ENCODE measurements around the gene SERINC1. TPM values are rescaled to one million over a fixed set of nuclear protein-coding genes. Genes with fewer than 3 reads are reported as not detected.

Gene SERINC1
- total RNA-seq, 1 donor from 2014 or later = 143 TPM

GRCh38 chr6:122400462-122401089 is 71.0 kb downstream of the SERINC1 start:
- no peak for DNase-seq
- no peaks in the 10 kb centered on the region for H3K36me3 ChIP-seq
- intact Hi-C loops (cut with micrococcal nuclease) = no loop called here
- H3K9me3 ChIP-seq (replicated peaks) = no peaks in the 10 kb centered on the region
- H3K27me3 ChIP-seq (ENCODE audit: low read depth) = no peaks in the 10 kb centered on the region
- peaks cover 60% of the 10 kb centered on the region for H3K4me1 ChIP-seq
- peak overlapping the region; percentile 92 for H3K4me3 ChIP-seq
- TF ChIP-seq CTCF (IDR thresholded peaks at IDR 0.05; ENCODE audit: borderline replicate concordance) = no peak
- peak overlapping the region; percentile 89 for H3K27ac ChIP-seq (replicated peaks)

GRCh38 chr6:122400121-122400450 is 71.5 kb downstream of the SERINC1 start:
- no peak for TF ChIP-seq CTCF (IDR thresholded peaks at IDR 0.05; ENCODE audit: borderline replicate concordance)
- no peaks in the 10 kb centered on the region for H3K27me3 ChIP-seq (ENCODE audit: low read depth)
- H3K9me3 ChIP-seq (replicated peaks) = no peaks in the 10 kb centered on the region
- peak; percentile 25 for DNase-seq
- H3K4me1 ChIP-seq = peaks cover 55% of the 10 kb centered on the region
- peak overlapping the region; percentile 89 for H3K27ac ChIP-seq (replicated peaks)
- intact Hi-C loops (cut with micrococcal nuclease) = no loop called here
- H3K4me3 ChIP-seq = peak overlapping the region; percentile 92
- H3K36me3 ChIP-seq = no peaks in the 10 kb centered on the region

GRCh38 chr6:122399348-122400120 is 72.1 kb downstream of the SERINC1 start, which contains the start of gene HSF2:
HSF2 (plus strand) TSS chr6:122399652; CDS start chr6:122399738, 86 bp downstream.
- peak within 1 kb of the TSS; percentile 89 for H3K27ac ChIP-seq (replicated peaks)
- H3K27me3 ChIP-seq (ENCODE audit: low read depth) = no peaks in the 10 kb centered on the region
- intact Hi-C loops (cut with micrococcal nuclease) = no loop called here
- DNase-seq = peak; percentile 96
- H3K4me3 ChIP-seq = peak within 1 kb of the TSS; percentile 92
- peaks cover 52% of the 10 kb centered on the region for H3K4me1 ChIP-seq
- no peaks in the 10 kb centered on the region for H3K36me3 ChIP-seq
- no peaks in the 10 kb centered on the region for H3K9me3 ChIP-seq (replicated peaks)
- TF ChIP-seq CTCF (IDR thresholded peaks at IDR 0.05; ENCODE audit: borderline replicate concordance) = peak; percentile 41

GRCh38 chr6:122399055-122399347 is 72.6 kb downstream of the SERINC1 start:
- Histone ChIP-seq H3K4me1 (peaks cover 46% of the 10 kb centered on the region), H3K27me3 (ENCODE audit: low read depth) (no peaks in the 10 kb centered on the region), H3K9me3 (replicated peaks) (no peaks in the 10 kb centered on the region), H3K36me3 (no peaks in the 10 kb centered on the region), H3K27ac (replicated peaks) (peak overlapping the region; percentile 89), H3K4me3 (peak overlapping the region; percentile 92)
- TF ChIP-seq CTCF (IDR thresholded peaks at IDR 0.05; ENCODE audit: borderline replicate concordance) = no peak
- intact Hi-C loops (cut with micrococcal nuclease) = no loop called here
- DNase-seq = no peak

- peaks cover 5% of the 10 kb centered on the region for H3K4me1 ChIP-seq
- TF ChIP-seq CTCF (IDR thresholded peaks at IDR 0.05; ENCODE audit: borderline replicate concordance) = no peak
- DNase-seq = no peak
- H3K4me3 ChIP-seq = no peak overlapping the region
- no peak overlapping the region for H3K27ac ChIP-seq (replicated peaks)
- H3K36me3 ChIP-seq = no peaks in the 10 kb centered on the region
- no peaks in the 10 kb centered on the region for H3K9me3 ChIP-seq (replicated peaks)
- H3K27me3 ChIP-seq (ENCODE audit: low read depth) = no peaks in the 10 kb centered on the region
- intact Hi-C loops (cut with micrococcal nuclease) = no loop called here
Observed at GRCh38 chr6:122394016-122394415, 77.6 kb downstream of the SERINC1 start.
